HG03280 (cell line): ENCODE data around the gene EREG.

ENCODE experiments used
- ATAC-seq: cut with Tn5 transposase; IDR thresholded peaks from one replicate; pipeline ENCODE4 v1.9.1; 2021; ENCODE audit warnings: mild to moderate bottlenecking, moderate library complexity; ENCODE audit not compliant: unreplicated experiment

The EREG gene

GRCh38 chr4:74423104-74423503 is 58.2 kb downstream of the EREG start:
- no peak for ATAC-seq

DNA sequence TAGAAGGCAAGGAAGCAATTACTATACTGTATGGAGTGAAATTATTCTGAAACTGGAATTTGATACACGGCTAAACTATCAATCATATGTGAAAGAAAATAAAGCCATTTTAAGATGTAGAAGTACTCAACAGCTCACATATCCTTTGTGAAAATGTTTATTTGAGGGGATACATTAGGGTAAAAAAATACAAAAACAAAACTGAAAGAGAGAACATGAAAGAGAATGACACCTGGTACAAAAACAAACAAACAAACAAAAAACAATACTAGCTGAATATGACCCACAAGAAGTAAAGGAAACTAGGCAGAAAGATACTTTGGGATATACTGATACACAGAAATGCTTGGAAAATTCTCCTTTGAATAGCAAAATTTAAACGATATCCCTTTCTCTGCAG is 59.2 kb downstream of the EREG start:
- ATAC-seq = peak; percentile 62

DNA sequence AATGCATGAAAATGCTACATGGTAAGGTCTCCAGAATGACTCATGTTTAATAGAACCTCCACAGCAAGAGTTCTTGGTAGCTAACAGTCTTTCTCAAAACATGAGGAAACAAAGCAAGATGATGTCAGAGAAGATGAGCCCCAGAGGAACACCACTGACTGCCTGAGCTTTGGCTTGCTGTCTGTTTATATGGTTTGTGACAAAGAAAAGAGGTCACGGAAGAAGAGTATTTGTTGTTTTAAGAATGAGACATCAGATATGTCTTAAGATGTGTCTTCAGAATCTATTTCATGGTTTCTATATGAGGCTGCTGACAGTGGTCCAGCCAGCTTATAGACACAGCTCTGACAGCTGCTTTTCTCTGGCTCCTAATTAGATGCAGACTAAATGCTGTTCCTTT is 61.2 kb downstream of the EREG start:
- no peak for ATAC-seq

DNA sequence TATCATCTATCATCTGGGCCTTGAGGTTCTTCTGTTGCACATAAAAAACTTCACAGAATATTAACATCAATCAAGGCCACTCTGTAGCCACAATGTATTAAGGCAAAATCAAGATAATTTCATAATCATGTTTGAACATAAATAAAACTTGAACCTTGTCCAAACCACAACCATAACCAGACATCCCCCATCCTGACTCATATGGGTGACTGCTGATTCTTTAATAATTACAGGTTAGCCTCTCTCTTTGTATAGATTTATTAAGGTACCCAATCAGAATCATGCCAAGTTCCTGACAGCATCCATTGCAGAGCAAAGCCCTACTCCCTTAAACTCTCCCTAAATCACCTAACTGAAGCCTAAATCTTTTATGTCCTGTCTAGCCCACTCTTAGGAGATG is 63.3 kb downstream of the EREG start:
- no peak for ATAC-seq

DNA sequence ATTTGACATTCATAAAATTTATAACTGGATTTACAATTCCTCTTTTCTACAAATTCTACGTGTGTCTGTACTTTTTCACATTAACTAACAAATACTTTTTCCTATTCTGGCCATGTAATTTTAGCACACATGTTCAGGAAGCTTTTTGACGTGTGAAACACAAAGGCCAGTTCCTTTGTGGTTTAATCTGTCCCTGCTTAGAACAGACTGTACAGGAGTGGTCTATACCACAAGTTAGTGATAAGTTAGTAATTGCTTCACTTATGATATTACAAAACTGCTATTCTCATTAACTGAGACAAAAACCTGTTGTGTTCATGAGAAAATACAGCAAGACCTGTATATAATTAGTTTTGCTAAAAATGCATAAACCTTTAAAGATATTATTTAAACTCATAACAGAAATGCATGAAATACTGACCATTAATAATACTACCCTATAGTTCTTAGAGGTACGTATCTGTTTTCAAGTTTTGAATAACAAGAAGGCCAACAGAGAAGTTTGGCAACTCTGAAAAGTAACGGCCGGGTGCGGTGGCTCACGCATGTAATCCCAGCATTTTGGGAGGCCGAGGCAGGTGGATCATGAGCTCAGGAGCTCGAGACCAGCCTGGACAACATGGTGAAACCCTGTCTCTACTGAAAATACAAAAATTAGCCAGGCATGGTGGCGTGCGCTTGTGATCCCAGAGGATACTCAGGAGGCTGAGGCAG is 66.3 kb downstream of the EREG start:
- ATAC-seq = no peak

DNA sequence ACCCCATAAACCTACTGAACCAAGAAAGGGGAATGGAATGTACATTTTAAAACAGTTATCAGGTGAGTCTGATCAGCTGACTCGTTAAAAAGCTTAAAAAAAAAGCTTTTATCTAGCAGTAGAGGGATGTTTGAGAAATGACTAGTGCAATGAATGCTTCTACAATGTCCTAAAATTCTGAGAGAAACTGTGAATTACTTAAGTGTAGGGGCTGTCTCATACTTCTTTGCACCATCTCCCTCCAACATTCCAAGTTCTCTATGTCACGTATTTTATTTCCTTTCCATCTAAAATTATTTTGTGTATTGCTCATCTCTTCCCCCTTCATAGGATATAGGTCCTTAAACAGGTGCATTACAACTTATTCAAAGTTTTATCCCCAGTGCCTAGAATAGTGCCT is 68.1 kb downstream of the EREG start:
- no peak for ATAC-seq

- ATAC-seq = no peak
These were observed 68.7 kb downstream of the EREG start for GRCh38 chr4:74433541-74434172.

DNA sequence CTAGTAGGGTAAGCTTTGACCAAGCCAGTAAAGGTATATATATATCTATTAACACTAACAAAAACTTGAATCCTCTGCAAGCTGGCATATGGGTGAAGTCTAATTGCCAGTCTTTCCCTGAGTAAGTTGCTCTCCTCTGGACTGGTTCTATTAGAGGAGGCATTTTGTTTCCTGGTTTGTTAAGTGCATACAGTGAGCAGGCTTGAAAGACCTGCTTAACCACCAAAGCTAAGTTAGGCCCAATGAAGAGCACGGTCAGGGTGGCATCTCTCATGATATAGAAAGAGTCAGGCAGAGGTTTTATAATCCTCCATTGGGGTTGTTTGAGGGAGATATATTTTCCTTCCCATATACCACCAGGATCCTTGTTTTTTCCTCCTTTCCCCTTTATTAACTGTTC is 70.4 kb downstream of the EREG start:
- no peak for ATAC-seq

- no peak for ATAC-seq
These were observed 72.9 kb downstream of the EREG start for GRCh38 chr4:74437866-74438265.
